HepG2 (cell line): Measurements from ENCODE around the gene ARL14EP.

Source experiments
- NFYB ChIP-seq: sonication (generic); formaldehyde crosslinking; IDR thresholded peaks from 2 replicates; pipeline ENCODE4 v1.4.0; 2020; ENCODE audit warnings: missing genetic modification reagents
- POLR2A ChIP-seq, 2 experiments: IDR thresholded peaks; 2 replicates each; pipeline ENCODE4 v1.6.1; 2011; ENCODE audit warnings: low read depth in 2 of 2, low read length in 2 of 2, mild to moderate bottlenecking in 1 of 2, moderate library complexity in 1 of 2; ENCODE audit not compliant: insufficient read depth in 1 of 2
- TCF7 ChIP-seq: sonication (generic); IDR thresholded peaks from 2 replicates; pipeline ENCODE4 v1.6.1; 2016; ENCODE audit warnings: antibody characterized with exemption, low read depth
- ZBTB1 ChIP-seq: sonication (generic); formaldehyde crosslinking; IDR thresholded peaks from 2 replicates; pipeline ENCODE4 v1.4.0; 2020; ENCODE audit warnings: missing genetic modification reagents, borderline replicate concordance
- ZNF639 ChIP-seq: conservative IDR thresholded peaks from 2 replicates; pipeline ENCODE4 v1.6.1; 2018; ENCODE audit warnings: missing genetic modification reagents
- TF ChIP-seq, protein P1 (sequence below): sonication (generic); formaldehyde crosslinking; IDR thresholded peaks from 2 replicates; pipeline ENCODE4 v1.4.0; 2020; ENCODE audit warnings: missing genetic modification reagents

DNA sequence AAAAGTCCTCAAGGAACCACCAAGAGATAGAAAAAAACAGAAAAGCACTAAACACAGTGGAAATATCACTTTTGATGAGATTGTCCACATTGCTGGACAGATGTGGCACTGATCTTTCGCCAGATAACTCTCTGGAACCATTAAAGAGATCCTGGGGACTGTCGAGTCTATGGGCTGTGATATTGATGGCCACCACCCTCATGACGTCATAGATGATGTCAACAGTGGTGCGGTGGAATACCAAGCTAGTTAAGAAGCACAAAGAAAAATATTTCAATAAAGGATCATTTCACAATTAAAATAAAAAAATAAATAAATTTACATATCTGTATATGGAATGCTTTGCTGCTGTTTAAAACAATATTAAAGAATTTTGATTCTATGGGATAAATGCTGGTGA is 45.5 kb downstream of the ARL14EP start:
- no peak for TF ChIP-seq ZBTB1 (CRISPR knock-in tag)
- no peak for TF ChIP-seq TCF7
- TF ChIP-seq, protein P1, sequence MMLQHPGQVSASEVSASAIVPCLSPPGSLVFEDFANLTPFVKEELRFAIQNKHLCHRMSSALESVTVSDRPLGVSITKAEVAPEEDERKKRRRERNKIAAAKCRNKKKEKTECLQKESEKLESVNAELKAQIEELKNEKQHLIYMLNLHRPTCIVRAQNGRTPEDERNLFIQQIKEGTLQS (CRISPR knock-in tag), result no peak
- TF ChIP-seq POLR2A (IDR thresholded peaks at IDR 0.05; ENCODE audit: insufficient read depth in 1 of 2, low read depth in 2 of 2, low read length in 2 of 2), result no peak
- no peak for TF ChIP-seq NFYB (CRISPR knock-in tag)
- no peak for TF ChIP-seq ZNF639
